ENCODE measurements around the gene CACNB1. TPM values are rescaled to one million over a fixed set of nuclear protein-coding genes. Genes with fewer than 3 reads are reported as not detected.

Gene CACNB1
- total RNA-seq, 1 donor from 2014 or later: 16.9 TPM

DNA sequence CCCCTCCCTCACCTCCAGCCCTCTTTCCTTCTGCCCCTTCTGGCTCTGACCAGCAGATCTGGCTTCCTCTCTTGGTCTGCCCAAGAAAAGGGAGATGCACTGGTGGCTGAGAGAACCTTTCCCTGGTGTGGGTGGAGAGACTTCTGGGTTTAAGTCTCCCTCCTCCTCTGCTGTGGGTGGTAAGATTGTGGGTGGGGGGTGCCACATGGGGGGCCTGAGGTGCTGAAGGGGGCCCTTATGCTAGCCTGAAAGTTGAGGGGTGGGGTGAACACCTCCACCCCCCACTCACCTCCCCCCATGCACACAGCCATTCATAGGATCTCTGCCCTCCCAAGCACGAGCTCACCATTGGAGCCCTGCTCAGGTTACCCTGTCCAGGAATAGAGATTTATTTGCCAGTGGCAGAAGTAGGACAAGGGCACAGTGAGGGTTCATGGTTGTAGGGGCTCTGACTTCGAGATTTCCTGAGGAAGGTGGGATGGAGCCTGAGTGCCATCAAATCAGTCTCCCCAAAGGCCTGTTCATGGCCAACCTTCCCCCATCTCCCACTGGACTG is 30.0 kb upstream of the CACNB1 start:
- intact Hi-C loops (cut with DNase I): no loop called here
- ATAC-seq (no peak), DNase-seq (ENCODE audit: low spot score) (no peak)

DNA sequence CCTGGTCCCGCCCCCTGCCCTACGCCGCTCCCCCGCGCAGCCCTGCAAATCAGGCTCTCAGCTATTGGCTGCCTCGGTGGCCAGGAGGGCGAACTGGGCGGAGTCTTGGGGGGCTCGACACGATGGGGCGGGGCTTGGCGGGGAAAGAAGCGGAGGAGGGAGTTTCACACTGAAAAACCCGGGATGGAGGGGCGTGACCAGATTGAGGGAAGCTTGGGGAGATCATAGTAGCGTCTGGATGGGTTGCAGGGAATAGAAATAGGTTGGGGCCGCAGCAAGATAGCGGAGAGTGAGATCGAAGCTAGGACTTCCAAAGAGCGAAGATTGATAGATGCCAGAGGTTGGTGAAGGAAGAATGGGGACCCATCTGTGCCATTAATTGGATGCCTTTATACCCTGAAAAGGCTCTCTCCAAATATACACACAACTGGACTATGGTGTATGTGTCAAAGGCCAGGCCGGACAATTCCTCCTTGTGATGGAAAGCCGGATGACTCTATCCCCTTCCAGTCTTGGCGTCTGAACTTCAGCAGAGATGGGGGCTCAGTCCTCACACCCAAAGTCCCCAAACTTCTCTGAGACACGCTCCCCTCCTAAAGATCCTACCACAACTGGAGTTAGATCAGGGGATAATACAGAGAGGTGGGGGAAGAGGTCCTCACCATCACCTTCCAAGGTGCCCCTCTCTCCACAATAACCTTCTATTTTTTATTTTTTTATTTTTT is 28.7 kb upstream of the CACNB1 start:
- intact Hi-C loops (cut with DNase I): no loop called here
- DNase-seq (ENCODE audit: low spot score): peak; percentile 85
- peak; percentile 89 for ATAC-seq

DNA sequence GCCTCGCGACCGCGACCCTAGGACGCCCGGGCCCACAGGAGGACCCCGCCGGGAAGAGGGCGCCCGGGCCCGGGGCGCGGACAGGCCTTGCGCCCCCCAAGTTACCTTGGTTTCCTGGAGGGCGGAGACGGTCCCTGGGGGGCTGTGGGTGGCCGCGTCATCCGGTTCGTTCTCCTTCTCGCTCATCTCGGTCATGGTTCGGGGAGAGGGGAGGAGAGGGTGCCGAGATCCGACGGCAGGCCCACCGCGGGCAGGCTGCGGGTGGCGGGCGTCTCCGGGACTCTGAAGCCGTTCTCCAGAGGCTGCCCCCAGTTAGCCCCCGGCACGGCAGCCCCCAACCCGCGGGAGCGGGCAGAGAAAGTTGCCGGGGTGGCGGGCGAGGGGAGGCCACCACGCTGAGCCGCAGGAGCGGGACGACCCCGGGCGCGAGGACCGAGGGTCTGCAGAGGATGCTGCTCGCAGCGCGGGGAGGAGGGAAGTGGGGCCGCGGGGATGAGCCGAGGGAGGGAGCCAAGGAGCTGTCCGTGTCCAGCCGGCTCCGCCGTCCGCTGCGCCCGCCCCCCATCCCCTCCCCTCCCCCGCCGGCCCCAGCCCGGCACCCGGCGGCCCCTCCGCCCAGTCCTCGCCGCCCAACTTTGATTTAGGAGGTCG is 28.0 kb upstream of the CACNB1 start, which contains the start of gene STAC2:
Gene STAC2 (minus strand): TSS at position 638 of the 651 bp plus-strand sequence. CDS start 443 bp downstream, at position 195.
- DNase-seq (ENCODE audit: low spot score) (no peak), ATAC-seq (no peak)
- intact Hi-C loops (cut with DNase I): no loop called here

DNA sequence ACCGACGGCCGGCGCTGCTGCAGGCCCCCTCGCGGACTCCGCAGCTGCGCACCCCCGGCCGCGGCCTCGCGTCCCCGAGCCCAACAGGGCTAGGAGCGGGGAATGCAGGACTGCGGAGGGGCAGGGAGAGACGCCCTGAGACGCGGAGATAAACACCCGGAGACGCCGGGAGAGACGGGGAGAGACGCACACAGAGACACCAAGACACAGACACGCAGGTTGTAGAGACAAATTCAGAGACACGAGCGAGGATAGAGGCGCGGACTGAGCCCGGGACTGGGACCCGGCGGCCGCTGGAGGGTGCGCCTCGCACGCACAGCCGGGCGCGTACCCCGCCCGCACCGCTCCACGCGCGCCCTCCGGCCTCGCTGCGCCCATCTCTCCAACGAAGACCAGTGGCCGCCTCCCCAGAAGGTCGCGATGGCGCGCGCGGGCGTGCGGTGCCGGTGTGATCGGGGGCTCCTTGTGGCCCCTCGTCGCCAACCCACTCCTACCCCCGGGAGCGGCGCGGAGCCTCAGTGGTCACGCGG is 27.4 kb upstream of the CACNB1 start:
- ATAC-seq (peak; percentile 33), DNase-seq (ENCODE audit: low spot score) (no peak)
- intact Hi-C loops (cut with DNase I): no loop called here

DNA sequence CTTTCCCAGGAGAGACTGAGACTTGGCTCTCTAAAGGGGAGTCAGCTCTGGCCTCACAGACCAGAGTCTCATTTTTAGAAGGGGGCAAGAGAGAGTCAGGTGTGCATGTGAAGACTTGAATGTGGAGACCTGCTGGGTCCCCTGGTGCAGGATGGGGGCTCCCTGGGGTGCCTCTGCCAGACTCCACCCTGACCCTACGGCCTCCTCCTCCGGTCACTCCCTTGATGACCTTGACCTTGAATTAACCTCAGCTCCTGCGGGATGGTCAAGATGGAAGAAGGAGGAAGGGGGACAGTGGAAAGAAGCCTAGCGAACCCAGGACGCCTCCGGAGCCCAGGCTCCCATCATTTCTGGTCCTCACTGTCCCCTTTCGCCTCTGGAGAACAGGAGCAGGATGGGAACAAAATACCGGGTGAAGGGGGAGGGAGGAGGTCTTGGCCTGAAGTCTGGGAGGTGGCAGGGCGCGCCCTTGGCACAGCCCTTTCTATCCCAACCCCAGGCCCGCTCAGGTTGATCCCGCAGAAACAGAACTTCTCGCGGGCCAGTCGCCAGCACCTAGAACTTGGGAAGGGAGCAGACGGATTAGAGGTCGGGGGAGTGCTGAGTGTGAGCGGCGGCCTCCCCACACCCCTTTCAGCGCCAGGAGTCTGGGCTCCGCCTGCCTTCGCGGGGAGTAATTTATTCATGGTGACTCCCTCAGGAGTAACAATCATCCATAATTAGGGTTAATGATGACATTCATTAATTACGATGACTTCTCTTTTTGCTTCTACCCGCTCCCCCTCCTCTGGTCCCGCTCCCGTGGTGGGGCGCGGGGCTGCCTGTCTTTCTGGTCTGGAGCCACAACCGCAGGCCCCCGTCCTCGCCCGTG is 26.7 kb upstream of the CACNB1 start:
- no peak for DNase-seq (ENCODE audit: low spot score)
- intact Hi-C loops (cut with DNase I): no loop called here
- ATAC-seq: no peak

DNA sequence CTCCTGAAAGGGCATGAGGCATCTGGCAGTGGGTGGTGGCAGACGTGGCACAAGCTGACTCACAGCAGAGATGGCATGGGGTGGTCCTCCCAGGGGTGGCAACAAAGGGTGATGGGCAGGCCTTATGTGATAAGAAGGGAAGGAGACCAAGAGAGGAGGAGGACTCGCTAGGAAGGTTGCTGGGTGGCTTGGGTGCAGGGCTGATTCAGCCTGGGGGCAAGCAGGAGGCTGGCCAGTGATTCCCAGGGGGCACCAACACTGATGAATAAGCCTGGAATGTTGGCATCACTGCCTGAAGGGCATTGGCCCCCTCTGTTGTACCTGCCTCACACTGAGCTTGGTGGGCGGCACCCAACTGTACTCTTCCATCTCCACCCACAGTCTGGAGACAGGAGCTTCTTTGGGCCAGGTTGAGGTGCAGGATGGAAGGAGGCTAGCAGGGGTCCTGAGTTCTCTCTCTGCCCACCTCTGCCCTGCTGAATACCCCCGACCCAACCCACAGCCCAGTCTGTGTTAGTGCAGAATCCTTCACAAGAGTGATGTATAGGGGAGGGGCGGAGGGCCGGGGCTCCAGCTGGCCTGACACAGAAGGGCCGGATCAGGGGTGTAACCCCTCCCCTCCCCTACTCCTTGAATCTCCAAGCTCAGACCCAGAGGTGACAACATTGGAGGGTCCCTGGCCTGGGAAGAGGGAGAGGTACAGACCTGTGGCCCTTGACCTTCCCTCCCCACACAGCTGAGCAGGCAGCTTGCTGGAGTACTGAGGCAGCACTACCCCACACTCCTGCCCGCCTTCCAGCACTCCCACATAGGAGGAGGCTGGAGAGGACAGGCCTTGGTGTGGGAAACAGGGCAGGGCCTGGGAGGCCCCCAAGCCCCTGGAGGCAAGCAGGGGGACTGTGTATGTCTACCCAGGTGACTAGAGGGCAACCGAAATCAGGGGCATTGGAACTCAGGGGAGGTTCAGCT is 25.7 kb upstream of the CACNB1 start:
- intact Hi-C loops (cut with DNase I): no loop called here
- DNase-seq (ENCODE audit: low spot score): no peak
- ATAC-seq: no peak

DNA sequence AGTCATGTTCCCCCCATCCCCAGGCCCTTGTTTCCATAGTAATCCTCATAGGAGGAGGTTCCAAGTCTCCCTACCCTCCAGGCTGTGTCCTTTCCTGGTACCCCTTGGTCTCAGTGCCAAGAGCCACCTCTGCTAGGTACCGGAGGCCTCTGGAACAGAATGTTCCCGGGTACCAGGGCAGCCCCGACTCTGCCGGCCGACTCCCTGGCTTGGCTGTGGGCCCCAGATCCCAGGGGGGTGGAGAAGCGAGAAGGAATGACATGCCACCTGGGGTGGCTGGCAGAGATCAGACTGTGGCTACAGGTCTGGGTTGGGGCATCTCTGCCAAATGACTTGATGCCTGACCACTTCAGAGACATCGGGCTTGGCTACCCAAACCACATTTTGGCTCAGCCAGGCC is 24.7 kb upstream of the CACNB1 start:
- no peak for ATAC-seq
- no peak for DNase-seq (ENCODE audit: low spot score)
- intact Hi-C loops (cut with DNase I): no loop called here

DNA sequence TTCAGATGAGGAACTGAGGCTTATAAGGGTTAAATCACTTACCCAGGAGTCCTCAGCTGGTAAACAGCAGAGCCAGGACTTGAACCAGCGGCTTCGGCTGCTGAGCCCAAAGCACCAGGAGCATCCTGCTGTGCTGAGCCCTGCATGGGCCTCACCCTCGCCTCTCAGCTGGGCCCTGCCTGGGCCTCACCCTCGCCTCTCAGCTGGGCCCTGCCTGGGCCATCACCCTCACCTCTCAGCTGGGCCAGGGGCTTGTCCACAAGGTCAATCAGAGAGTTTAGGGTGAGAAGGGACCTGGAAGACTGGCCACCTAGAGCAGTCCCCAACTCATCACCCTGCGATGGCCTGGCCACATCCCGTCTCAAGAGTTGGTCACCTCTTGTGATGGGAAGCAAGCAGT is 24.1 kb upstream of the CACNB1 start:
- ATAC-seq: no peak
- intact Hi-C loops (cut with DNase I): no loop called here
- no peak for DNase-seq (ENCODE audit: low spot score)

DNA sequence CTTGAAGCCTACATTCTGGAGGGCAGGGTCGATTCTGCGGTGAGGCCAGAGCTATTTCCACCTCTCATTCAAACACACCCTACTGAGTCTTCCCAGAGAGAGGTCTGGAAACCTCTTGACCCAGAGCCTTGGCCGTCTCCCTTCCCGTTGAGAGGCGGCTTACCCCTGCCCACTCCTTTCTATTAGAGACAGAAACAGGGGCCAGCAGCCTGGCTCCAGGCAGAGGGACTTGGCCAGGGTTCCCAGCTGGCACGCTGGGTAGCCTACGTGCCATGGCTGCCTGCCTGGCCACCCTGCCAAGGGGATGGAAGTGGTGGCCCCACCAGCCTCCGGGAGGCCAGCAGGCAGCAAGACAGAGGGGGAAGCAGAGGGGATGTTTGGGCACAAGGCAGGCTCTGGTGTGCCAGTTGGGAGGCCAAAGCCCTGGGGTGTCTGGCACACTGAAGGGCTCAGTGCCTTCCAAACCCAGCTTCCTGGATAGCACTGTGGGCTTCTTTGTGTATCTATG is 22.2 kb upstream of the CACNB1 start:
- no peak for ATAC-seq
- intact Hi-C loops (cut with DNase I): no loop called here
- no peak for DNase-seq (ENCODE audit: low spot score)

DNA sequence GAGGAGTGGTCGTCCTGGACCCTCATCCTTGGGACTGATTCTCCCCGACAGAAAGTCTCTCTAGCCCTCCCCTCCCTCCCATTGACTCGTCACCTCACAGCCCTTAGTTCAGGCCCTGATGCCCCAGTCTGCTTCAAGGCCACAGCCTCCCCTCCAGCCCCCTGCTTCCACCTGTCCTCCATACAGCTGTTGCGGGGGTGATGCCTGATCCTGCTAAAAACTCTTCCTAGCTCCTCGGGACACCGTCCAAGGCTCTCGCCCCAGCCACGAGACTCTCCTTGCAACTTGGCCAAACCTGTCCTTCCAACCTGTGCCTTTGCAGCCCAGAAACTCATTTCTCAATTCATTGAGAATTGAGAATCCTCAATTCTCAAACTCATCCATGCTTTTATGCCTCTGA is 21.4 kb upstream of the CACNB1 start:
- no peak for DNase-seq (ENCODE audit: low spot score)
- ATAC-seq: no peak
- intact Hi-C loops (cut with DNase I): no loop called here

DNA sequence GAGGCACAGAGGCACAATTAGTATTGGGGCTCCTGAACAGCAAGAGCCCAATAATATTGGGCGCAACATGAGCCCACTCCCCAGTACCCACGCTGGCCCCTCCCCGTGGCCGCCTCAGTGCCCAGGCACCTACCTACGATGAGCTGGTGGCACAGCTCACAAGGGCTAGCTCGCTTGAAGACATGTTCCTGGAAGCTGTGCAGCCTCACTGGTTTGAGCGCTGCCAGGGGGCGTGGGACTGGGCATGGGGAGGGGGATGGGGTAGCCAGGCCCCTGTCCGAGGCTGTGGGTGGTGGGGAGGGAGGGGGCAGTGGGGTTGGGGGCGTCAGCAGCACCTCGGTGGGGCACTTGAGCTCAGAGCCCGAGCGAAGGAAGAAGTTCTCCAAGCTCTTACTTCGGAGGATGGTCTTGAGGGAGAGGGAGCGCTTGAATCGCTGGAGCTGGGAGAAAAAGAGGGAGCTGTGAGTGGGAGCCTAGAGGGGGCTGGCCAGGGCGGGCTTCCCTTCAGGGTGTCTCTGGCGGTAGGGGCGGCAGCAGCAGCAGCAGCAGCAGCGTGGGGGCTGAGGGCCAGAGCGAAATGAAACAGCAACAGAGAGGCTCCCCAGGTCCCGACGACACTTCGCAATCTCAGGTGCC is 20.4 kb upstream of the CACNB1 start:
- DNase-seq (ENCODE audit: low spot score) (no peak), ATAC-seq (no peak)
- intact Hi-C loops (cut with DNase I): no loop called here

DNA sequence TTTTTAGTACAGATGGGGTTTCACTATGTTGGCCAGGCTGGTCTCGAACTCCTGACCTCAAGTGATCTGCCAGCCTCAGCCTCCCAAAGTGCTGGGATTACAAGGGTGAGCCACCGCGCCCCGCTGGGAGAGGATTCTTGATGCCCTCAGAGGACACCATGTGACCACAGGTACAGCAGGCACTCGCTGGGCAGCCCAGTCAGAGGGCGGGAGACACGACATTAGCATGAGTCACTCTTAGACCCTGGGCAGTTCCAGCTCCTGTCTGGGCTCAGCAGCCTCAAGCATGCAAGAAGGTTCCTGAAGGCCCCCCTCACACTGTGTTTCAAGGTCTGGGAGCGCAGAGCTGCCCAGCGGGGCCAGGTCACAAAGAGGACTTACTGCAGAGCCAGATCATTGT is 16.4 kb upstream of the CACNB1 start:
- intact Hi-C loops (cut with DNase I): no loop called here
- ATAC-seq (no peak), DNase-seq (ENCODE audit: low spot score) (no peak)

DNA sequence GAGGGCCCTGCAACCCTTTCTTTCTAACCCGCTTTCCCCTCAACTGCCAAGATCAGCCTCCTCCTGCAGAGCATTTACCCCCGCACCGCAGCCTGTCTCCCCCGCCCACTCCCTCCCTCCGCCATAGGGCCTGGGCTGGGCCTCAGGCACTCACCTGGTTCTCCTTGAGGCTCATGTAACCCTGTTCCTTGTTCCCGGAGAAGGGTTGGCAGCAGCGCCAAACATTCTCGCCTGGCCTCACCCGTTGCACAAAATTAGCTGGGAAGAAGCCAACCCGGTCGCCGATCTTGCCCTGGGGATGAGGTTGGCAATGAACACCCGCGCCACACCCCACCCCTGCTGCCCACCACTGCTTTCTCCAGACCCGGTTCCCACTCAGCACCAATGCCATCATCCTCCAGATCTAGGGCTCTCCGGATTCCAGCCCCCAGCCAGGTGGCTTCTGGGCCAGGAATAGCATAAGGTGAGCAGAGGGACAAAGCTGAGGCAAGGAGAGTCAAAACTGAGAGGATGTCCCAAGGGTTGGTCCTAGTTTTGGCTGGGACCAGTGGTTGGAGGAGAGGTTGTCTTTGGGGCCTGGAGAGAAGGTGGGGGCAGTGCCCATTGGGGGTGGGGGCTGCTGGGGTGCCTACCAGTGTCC is 15.5 kb upstream of the CACNB1 start:
- DNase-seq (ENCODE audit: low spot score): no peak
- no peak for ATAC-seq
- intact Hi-C loops (cut with DNase I): no loop called here

DNA sequence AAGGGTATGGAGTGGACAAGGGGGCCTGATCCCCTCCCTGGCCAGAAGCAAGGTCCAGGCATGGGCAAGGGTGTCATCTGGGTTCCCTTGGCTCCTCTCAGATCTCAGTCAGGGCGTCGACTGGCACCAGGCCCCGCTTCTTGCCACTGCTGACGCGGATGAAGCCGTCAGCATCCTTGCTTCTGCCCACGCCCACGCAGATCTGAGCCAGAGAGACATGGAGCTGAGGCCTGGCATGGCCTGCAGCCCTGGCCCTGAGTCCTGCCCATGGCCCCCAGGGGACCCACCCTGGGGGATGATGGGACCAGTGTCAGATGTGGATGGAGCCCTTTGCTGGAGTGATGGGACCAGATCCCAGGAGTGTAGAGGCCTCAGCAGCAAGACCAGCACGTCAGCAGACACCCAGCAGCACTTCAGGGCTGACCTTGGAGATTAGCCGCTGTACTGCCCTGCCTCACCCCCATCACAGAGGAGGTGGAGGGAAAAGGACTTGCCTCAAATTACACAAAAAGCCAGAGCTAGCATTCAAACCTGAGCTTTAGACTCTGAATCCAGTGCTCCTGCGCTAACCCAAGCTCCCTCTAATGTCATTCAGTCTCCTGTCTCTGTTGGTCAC is 14.8 kb upstream of the CACNB1 start:
- DNase-seq (ENCODE audit: low spot score): no peak
- no peak for ATAC-seq
- intact Hi-C loops (cut with DNase I): no loop called here

DNA sequence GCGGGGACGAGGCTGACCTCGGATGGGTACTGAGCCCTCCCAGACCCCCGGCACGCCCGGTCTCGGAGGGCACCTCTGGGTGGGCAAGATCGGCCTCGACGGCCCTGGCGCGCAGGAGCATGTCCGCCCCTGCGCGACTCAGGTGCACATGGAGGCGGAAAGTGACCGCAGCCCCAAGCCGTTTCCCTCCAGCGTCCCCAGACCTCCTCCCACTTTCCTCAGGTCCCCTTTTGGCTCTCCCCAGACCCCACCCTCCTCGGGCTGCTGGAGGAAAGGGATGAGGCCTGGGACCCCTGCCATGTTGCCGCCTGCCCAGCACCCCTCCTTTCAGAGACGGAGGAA is 12.6 kb upstream of the CACNB1 start:
- ATAC-seq (no peak), DNase-seq (ENCODE audit: low spot score) (no peak)
- intact Hi-C loops (cut with DNase I): no loop called here

DNA sequence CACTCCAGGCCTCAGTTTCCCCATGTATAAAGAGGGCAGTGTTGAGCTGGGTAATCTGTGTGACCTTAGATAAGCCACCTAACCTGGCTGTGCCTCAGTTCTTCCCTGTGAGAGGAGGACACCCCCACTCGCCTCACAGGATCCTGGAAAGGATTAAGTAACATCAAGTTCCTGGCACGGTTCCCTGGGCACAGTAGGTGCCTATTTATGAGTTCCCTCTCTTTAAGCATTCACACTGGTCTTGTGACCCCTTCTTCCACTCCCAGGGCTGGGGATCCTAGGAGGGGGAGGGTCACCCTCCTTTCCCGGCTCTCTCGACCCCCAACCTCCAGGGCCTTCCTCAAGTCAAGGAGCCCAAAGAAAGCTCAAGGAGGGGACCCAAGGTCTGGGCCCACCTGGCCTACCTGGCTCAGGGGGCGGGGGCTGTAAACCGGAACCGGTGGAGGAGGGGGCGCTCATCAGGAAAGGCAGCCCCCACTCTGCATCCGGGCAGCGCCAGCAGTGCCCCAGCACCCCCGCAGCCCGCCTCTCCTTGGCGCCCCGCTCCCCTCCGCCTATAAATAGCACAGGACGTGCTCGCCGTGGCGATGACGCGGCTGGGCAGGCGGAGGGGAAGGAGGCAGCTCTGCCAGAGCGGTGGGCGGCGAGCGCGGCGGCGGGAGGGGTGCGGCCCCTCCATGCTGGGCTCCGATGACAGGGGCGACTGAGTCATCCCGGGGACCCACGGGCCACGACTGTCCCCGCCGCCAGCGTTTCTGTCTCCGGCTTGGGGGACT is 12.0 kb upstream of the CACNB1 start:
- ATAC-seq: peak; percentile 74
- intact Hi-C loops (cut with DNase I): no loop called here
- DNase-seq (ENCODE audit: low spot score): peak; percentile 74
